ENCODE measurements around the gene KPNA4. TPM values are rescaled to one million over a fixed set of nuclear protein-coding genes. Genes with fewer than 3 reads are reported as not detected.

The KPNA4 gene
- polyA plus RNA-seq, 3 donors: 4.4 to 14.7 (median 4.5) TPM

- Histone ChIP-seq H3K27ac (ENCODE audit: low read depth in 1 of 2, low read length in 2 of 2) (no peak overlapping the region), H3K9me3 (replicated peaks in 1 of 2; ENCODE audit: control insufficient read depth in 1 of 2, insufficient read depth in 1 of 2, low read length in 2 of 2) (peaks cover 22 to 34% of the 10 kb centered on the region in 2 donors), H3K9ac (ENCODE audit: insufficient read depth, low read length, poor library complexity, severe bottlenecking) (no peak overlapping the region), H3K4me3 (replicated peaks in 1 of 3; ENCODE audit: low read depth in 2 of 3, low read length in 3 of 3) (no peak overlapping the region), H4K20me1 (ENCODE audit: insufficient read depth, low read length) (no peaks in the 10 kb centered on the region), H3K4me2 (replicated peaks; ENCODE audit: extremely low read depth, low read length, poor library complexity, severe bottlenecking) (no peak overlapping the region), H3K36me3 (replicated peaks in 1 of 2; ENCODE audit: control insufficient read depth in 1 of 2, insufficient read depth in 2 of 2, low read length in 2 of 2) (no peaks in the 10 kb centered on the region), H3K79me2 (ENCODE audit: insufficient read depth, low read length) (no peaks in the 10 kb centered on the region), H3K4me1 (ENCODE audit: control insufficient read depth in 1 of 2, insufficient read depth in 2 of 2, low read length in 2 of 2) (no peaks in the 10 kb centered on the region), H3K27me3 (ENCODE audit: control insufficient read depth in 2 of 2, insufficient read depth in 2 of 2, low read length in 2 of 2) (no peaks in the 10 kb centered on the region), H2AFZ (ENCODE audit: insufficient read depth, low read depth, low read length, poor library complexity, severe bottlenecking) (no peak overlapping the region)
- H3K27me3 Mint-ChIP-seq (ENCODE audit: low read depth in 3 of 3): peaks cover 0 to under 1% (median 0%) of the 10 kb centered on the region in 3 donors
- peaks cover 9 to 42% (median 31%) of the 10 kb centered on the region in 7 donors for H3K9me3 Mint-ChIP-seq
- TF ChIP-seq, protein P1, sequence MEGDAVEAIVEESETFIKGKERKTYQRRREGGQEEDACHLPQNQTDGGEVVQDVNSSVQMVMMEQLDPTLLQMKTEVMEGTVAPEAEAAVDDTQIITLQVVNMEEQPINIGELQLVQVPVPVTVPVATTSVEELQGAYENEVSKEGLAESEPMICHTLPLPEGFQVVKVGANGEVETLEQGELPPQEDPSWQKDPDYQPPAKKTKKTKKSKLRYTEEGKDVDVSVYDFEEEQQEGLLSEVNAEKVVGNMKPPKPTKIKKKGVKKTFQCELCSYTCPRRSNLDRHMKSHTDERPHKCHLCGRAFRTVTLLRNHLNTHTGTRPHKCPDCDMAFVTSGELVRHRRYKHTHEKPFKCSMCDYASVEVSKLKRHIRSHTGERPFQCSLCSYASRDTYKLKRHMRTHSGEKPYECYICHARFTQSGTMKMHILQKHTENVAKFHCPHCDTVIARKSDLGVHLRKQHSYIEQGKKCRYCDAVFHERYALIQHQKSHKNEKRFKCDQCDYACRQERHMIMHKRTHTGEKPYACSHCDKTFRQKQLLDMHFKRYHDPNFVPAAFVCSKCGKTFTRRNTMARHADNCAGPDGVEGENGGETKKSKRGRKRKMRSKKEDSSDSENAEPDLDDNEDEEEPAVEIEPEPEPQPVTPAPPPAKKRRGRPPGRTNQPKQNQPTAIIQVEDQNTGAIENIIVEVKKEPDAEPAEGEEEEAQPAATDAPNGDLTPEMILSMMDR (IDR thresholded peaks at IDR 0.05): no peak
- H3K27ac Mint-ChIP-seq: no peak overlapping the region
- intact Hi-C loops (cut with micrococcal nuclease): no loop called here
- H3K4me3 Mint-ChIP-seq: no peak overlapping the region
- no peak for DNase-seq
- no peaks in the 10 kb centered on the region for H3K4me1 Mint-ChIP-seq
- peaks cover 2 to 3% of the 10 kb centered on the region in 2 donors for H3K36me3 Mint-ChIP-seq
Observed at GRCh38 chr3:160576621-160577020, 11.2 kb upstream of the KPNA4 start.

DNA sequence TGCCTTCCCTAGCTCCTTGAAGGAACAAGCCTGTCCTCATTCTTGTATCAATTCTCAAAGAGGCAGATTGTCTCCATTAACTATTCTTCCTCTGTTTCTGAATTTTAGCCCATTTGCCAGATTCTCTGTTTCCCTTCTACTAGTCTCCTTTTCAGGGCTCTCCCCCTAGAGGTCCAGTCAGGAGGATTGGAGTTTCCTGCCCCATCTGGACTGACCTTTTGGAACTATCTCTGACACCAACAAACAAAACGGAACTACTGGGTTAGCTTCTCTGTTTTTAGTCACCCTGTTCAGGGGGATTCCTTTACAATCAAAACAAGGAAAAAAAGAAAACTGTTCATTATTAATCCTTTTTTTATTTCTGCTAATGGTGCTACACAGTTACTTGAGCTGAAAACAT lies 10.2 kb upstream of the KPNA4 start:
- Mint-ChIP-seq H3K27ac (no peak overlapping the region), H3K27me3 (ENCODE audit: low read depth in 3 of 3) (peaks cover 0 to 3% (median 0%) of the 10 kb centered on the region in 3 donors), H3K4me1 (peaks cover under 1% of the 10 kb centered on the region), H3K4me3 (no peak overlapping the region), H3K9me3 (peaks cover 7 to 35% (median 27%) of the 10 kb centered on the region in 7 donors), H3K36me3 (peaks cover 2 to 3% of the 10 kb centered on the region in 2 donors)
- DNase-seq: no peak
- no peaks in the 10 kb centered on the region for H3K36me3 ChIP-seq (replicated peaks in 1 of 2; ENCODE audit: control insufficient read depth in 1 of 2, insufficient read depth in 2 of 2, low read length in 2 of 2)
- intact Hi-C loops (cut with micrococcal nuclease): no loop called here
- H3K4me2 ChIP-seq (replicated peaks; ENCODE audit: extremely low read depth, low read length, poor library complexity, severe bottlenecking): no peak overlapping the region
- H3K27me3 ChIP-seq (ENCODE audit: control insufficient read depth in 2 of 2, insufficient read depth in 2 of 2, low read length in 2 of 2): no peaks in the 10 kb centered on the region
- no peak overlapping the region for H3K4me3 ChIP-seq (replicated peaks in 1 of 3; ENCODE audit: low read depth in 2 of 3, low read length in 3 of 3)
- H3K9ac ChIP-seq (ENCODE audit: insufficient read depth, low read length, poor library complexity, severe bottlenecking): no peak overlapping the region
- H3K79me2 ChIP-seq (ENCODE audit: insufficient read depth, low read length): no peaks in the 10 kb centered on the region
- H4K20me1 ChIP-seq (ENCODE audit: insufficient read depth, low read length): no peaks in the 10 kb centered on the region
- no peak overlapping the region for H2AFZ ChIP-seq (ENCODE audit: insufficient read depth, low read depth, low read length, poor library complexity, severe bottlenecking)
- WGBS (ENCODE audit: insufficient coverage): 86% methylated on average over 1 of the region's 1 CpG
- H3K27ac ChIP-seq (ENCODE audit: low read depth in 1 of 2, low read length in 2 of 2): no peak overlapping the region
- TF ChIP-seq, protein P1 (IDR thresholded peaks at IDR 0.05): no peak
- peaks cover 12 to 29% of the 10 kb centered on the region in 2 donors for H3K9me3 ChIP-seq (replicated peaks in 1 of 2; ENCODE audit: control insufficient read depth in 1 of 2, insufficient read depth in 1 of 2, low read length in 2 of 2)
- peaks cover under 1 to 2% of the 10 kb centered on the region in 2 donors for H3K4me1 ChIP-seq (ENCODE audit: control insufficient read depth in 1 of 2, insufficient read depth in 2 of 2, low read length in 2 of 2)

Data from CD14-positive monocyte (primary cell).